ENCODE data around the gene SLC38A8.

GRCh38 chr16:84054916-84055315, 12.3 kb upstream of the SLC38A8 start:
- no peak for TF ChIP-seq CTCF (IDR thresholded peaks at IDR 0.05)
- no peak for TF ChIP-seq ZFX (IDR thresholded peaks at IDR 0.05; ENCODE audit: borderline replicate concordance)
